ENCODE results near the gene UTF1.

The UTF1 gene

DNA sequence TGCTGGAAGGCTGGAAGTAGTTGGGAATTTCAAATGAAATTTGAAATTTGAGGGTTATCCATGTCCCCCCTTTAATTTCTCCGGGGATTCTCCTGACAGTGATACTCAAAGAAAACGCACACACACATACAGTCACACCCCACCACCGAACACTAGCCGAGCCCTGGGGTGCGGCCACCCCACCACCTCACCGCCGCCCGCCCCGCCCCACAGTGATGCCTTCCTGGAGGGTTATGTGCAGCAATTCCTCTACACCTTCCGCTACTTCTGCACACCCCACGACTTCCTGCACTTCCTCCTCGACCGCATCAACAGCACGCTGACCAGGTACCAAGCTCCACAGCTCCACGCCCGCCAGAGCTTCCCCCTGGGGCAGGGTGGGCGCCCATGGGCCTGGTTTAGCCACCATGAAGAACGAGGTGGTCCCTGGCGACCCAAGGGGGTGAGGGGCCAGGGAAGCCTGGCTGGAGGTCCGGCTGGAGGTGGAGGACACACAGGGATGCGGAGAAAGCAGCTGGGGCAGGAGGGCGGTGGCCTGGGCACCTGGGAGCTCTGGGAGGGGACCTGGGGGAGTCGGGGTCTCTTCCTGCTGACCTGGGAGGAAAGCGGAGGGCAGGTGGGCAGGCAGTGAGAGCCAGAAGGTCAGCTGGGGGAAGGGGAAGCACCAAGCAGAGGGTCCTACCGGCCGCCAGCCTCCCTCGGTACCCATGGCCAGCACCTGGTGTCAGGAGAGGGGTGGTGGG, 19.4 kb upstream of the UTF1 start:
- no peaks in the 10 kb centered on the region for H3K9me3 ChIP-seq (ENCODE audit: control insufficient read depth, insufficient read depth, low read depth, low read length)
- no peaks in the 10 kb centered on the region; the same call in 1 of the 2 replicates for H3K4me1 ChIP-seq (ENCODE audit: control insufficient read depth, insufficient read depth, low read length)
- TF ChIP-seq KLF1 (tag by site-specific recombination; IDR thresholded peaks at IDR 0.05) (peak; percentile 96), ZNF239 (tag by site-specific recombination; IDR thresholded peaks at IDR 0.05) (no peak), GLIS2 (tag by site-specific recombination; IDR thresholded peaks at IDR 0.05) (peak; percentile 13; the same call in 1 of the 2 replicates), HOXA7 (CRISPR knock-in tag; IDR thresholded peaks at IDR 0.05; ENCODE audit: borderline replicate concordance) (no peak)
- TF ChIP-seq, protein P1, sequence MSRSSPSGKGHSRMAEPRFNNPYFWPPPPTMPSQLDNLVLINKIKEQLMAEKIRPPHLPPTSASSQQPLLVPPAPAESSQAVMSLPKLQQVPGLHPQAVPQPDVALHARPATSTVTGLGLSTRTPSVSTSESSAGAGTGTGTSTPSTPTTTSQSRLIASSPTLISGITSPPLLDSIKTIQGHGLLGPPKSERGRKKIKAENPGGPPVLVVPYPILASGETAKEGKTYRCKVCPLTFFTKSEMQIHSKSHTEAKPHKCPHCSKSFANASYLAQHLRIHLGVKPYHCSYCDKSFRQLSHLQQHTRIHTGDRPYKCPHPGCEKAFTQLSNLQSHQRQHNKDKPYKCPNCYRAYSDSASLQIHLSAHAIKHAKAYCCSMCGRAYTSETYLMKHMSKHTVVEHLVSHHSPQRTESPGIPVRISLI (tag by site-specific recombination; IDR thresholded peaks at IDR 0.05) = no peak
- TF ChIP-seq, protein P2, sequence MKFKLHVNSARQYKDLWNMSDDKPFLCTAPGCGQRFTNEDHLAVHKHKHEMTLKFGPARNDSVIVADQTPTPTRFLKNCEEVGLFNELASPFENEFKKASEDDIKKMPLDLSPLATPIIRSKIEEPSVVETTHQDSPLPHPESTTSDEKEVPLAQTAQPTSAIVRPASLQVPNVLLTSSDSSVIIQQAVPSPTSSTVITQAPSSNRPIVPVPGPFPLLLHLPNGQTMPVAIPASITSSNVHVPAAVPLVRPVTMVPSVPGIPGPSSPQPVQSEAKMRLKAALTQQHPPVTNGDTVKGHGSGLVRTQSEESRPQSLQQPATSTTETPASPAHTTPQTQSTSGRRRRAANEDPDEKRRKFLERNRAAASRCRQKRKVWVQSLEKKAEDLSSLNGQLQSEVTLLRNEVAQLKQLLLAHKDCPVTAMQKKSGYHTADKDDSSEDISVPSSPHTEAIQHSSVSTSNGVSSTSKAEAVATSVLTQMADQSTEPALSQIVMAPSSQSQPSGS (tag by site-specific recombination; IDR thresholded peaks at IDR 0.05; ENCODE audit: low read depth) = no peak
- TF ChIP-seq, protein P3, sequence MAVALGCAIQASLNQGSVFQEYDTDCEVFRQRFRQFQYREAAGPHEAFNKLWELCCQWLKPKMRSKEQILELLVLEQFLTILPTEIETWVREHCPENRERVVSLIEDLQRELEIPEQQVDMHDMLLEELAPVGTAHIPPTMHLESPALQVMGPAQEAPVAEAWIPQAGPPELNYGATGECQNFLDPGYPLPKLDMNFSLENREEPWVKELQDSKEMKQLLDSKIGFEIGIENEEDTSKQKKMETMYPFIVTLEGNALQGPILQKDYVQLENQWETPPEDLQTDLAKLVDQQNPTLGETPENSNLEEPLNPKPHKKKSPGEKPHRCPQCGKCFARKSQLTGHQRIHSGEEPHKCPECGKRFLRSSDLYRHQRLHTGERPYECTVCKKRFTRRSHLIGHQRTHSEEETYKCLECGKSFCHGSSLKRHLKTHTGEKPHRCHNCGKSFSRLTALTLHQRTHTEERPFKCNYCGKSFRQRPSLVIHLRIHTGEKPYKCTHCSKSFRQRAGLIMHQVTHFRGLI (tag by site-specific recombination; IDR thresholded peaks at IDR 0.05) = no peak
- TF ChIP-seq, protein P4, sequence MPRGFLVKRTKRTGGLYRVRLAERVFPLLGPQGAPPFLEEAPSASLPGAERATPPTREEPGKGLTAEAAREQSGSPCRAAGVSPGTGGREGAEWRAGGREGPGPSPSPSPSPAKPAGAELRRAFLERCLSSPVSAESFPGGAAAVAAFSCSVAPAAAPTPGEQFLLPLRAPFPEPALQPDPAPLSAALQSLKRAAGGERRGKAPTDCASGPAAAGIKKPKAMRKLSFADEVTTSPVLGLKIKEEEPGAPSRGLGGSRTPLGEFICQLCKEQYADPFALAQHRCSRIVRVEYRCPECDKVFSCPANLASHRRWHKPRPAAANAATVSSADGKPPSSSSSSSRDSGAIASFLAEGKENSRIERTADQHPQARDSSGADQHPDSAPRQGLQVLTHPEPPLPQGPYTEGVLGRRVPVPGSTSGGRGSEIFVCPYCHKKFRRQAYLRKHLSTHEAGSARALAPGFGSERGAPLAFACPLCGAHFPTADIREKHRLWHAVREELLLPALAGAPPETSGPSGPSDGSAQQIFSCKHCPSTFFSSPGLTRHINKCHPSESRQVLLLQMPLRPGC (tag by site-specific recombination; IDR thresholded peaks at IDR 0.05) = no peak
- ChIA-PET POLR2A (no interaction called here), CTCF (no interaction called here)
- no peaks in the 10 kb centered on the region for H3K36me3 ChIP-seq (ENCODE audit: control insufficient read depth in 2 of 2, insufficient read depth in 1 of 2, low read length in 2 of 2)
- H3K27ac ChIP-seq (ENCODE audit: extremely low read depth, low read depth, low read length) = no peak overlapping the region
- H3K4me3 ChIP-seq (ENCODE audit: low read depth, low read length) = no peak overlapping the region

DNA sequence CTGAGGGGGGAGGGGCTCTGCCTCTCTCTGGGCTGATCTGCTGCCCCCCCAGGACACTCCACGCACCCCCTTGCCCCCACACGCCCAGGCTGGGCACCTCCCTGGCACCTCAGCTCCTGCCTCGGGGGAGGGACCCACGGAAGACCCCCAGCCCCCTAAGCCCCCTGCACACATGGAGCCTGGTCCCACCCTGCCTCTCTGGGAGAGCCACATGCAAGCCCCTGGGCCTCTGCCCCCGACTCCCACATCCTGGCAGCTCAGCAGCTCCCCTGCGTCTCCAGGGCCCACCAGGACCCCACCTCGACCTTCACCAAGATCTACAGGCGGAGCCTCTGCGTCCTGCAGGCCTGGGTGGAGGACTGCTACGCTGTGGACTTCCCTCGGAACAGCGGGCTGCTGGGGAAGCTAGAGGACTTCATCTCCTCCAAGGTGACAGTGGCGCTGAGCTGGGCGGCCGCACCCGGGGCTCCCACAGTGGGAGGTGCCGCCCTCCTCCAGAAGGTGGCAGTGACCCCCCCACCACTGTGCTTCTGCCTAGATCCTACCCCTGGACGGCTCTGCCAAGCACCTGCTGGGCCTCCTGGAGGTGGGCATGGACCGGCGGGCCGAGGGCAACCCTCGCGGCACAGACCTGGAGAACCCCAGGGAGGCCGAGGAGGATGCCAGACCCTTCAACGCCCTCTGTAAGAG, 18.7 kb upstream of the UTF1 start:
- Histone ChIP-seq H3K4me3 (ENCODE audit: low read depth, low read length) (no peak overlapping the region), H3K27ac (ENCODE audit: extremely low read depth, low read depth, low read length) (no peak overlapping the region), H3K4me1 (ENCODE audit: control insufficient read depth, insufficient read depth, low read length) (no peaks in the 10 kb centered on the region; the same call in 1 of the 2 replicates), H3K36me3 (ENCODE audit: control insufficient read depth in 2 of 2, insufficient read depth in 1 of 2, low read length in 2 of 2) (no peaks in the 10 kb centered on the region), H3K9me3 (ENCODE audit: control insufficient read depth, insufficient read depth, low read depth, low read length) (no peaks in the 10 kb centered on the region)
- ChIA-PET CTCF (no interaction called here), POLR2A (no interaction called here)
- 0 out of 2 replicates have a peak, but pooled peaks have one; percentile 11 for TF ChIP-seq ZNF600 (tag by site-specific recombination; IDR thresholded peaks at IDR 0.05)
- TF ChIP-seq ZNF423 (tag by site-specific recombination; IDR thresholded peaks at IDR 0.05) = no peak

DNA sequence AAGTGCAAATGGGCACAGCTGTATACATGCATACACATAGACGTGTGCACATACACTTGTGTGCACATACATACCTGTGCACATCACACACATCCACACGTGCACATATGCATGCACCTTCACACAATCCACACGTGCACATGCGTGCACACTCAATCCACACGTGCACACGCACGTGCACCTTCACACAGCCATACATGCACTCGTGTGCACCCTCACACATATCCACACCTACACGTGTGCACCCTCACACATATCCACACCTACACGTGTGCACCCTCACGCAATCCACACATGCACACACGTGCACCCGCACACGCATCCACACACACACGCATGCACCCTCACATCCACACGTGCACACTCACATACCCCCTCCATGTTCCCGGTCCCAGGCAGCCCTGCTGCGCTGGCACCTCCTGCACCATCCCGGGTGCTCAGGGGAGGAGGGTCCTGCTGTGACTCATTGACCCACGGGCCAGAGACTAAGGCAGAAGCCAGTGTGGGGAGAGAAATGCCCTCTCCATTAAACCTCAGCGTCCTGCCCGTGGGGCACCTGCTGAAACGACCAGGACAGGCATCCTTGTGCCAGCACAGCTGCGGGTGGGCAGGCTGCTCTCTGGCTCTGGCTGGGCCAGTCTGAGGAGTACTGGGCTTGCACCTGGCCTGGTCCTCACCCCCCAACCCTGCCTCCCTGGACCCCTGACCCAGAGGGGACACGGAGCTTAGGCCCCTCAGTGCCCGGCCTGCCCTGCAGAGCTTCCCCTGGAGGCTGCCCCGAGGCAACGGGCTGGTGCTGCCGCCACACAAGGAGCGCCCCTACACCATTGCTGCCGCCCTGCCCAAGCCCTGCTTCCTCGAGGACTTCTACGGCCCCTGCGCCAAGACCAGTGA, 17.8 kb upstream of the UTF1 start:
- ChIA-PET CTCF (no interaction called here), POLR2A (no interaction called here)
- Histone ChIP-seq H3K36me3 (ENCODE audit: control insufficient read depth in 2 of 2, insufficient read depth in 1 of 2, low read length in 2 of 2) (no peaks in the 10 kb centered on the region), H3K27ac (ENCODE audit: extremely low read depth, low read depth, low read length) (no peak overlapping the region), H3K4me3 (ENCODE audit: low read depth, low read length) (no peak overlapping the region), H3K4me1 (ENCODE audit: control insufficient read depth, insufficient read depth, low read length) (no peaks in the 10 kb centered on the region; the same call in 1 of the 2 replicates), H3K9me3 (ENCODE audit: control insufficient read depth, insufficient read depth, low read depth, low read length) (no peaks in the 10 kb centered on the region)
- TF ChIP-seq, protein P5, sequence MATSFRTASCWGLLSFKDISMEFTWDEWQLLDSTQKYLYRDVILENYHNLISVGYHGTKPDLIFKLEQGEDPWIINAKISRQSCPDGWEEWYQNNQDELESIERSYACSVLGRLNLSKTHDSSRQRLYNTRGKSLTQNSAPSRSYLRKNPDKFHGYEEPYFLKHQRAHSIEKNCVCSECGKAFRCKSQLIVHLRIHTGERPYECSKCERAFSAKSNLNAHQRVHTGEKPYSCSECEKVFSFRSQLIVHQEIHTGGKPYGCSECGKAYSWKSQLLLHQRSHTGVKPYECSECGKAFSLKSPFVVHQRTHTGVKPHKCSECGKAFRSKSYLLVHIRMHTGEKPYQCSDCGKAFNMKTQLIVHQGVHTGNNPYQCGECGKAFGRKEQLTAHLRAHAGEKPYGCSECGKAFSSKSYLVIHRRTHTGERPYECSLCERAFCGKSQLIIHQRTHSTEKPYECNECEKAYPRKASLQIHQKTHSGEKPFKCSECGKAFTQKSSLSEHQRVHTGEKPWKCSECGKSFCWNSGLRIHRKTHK (tag by site-specific recombination; IDR thresholded peaks at IDR 0.05) = no peak
- no peak for TF ChIP-seq ZNF146 (tag by site-specific recombination; IDR thresholded peaks at IDR 0.05)
- TF ChIP-seq, protein P6, sequence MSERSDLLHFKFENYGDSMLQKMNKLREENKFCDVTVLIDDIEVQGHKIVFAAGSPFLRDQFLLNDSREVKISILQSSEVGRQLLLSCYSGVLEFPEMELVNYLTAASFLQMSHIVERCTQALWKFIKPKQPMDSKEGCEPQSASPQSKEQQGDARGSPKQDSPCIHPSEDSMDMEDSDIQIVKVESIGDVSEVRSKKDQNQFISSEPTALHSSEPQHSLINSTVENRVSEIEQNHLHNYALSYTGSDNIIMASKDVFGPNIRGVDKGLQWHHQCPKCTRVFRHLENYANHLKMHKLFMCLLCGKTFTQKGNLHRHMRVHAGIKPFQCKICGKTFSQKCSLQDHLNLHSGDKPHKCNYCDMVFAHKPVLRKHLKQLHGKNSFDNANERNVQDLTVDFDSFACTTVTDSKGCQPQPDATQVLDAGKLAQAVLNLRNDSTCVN (tag by site-specific recombination; optimal IDR thresholded peaks at IDR 0.05) = peak; percentile 40
- no peak for TF ChIP-seq ZNF624 (tag by site-specific recombination; IDR thresholded peaks at IDR 0.05)
- no peak for TF ChIP-seq ZNF114 (tag by site-specific recombination; IDR thresholded peaks at IDR 0.05)
- no peak for TF ChIP-seq KLF9 (tag by site-specific recombination; IDR thresholded peaks at IDR 0.05; ENCODE audit: low read depth)
- TF ChIP-seq ZNF132 (tag by site-specific recombination; IDR thresholded peaks at IDR 0.05; ENCODE audit: borderline replicate concordance) = no peak
- TF ChIP-seq ZNF600 (tag by site-specific recombination; IDR thresholded peaks at IDR 0.05) = 0 out of 2 replicates have a peak, but pooled peaks have one; percentile 8
- TF ChIP-seq ZFHX2 (tag by site-specific recombination; conservative IDR thresholded peaks at IDR 0.05) = 0 out of 2 replicates have a peak, but pooled peaks have one; percentile 8
